ELR (cell line): ENCODE data around the gene TDRD6.

ENCODE experiments used
- DNase-seq: peaks from one replicate; pipeline ENCODE4 v3.0.0-alpha.2; 2015; ENCODE audit warnings: low read depth

TDRD6 gene

DNA sequence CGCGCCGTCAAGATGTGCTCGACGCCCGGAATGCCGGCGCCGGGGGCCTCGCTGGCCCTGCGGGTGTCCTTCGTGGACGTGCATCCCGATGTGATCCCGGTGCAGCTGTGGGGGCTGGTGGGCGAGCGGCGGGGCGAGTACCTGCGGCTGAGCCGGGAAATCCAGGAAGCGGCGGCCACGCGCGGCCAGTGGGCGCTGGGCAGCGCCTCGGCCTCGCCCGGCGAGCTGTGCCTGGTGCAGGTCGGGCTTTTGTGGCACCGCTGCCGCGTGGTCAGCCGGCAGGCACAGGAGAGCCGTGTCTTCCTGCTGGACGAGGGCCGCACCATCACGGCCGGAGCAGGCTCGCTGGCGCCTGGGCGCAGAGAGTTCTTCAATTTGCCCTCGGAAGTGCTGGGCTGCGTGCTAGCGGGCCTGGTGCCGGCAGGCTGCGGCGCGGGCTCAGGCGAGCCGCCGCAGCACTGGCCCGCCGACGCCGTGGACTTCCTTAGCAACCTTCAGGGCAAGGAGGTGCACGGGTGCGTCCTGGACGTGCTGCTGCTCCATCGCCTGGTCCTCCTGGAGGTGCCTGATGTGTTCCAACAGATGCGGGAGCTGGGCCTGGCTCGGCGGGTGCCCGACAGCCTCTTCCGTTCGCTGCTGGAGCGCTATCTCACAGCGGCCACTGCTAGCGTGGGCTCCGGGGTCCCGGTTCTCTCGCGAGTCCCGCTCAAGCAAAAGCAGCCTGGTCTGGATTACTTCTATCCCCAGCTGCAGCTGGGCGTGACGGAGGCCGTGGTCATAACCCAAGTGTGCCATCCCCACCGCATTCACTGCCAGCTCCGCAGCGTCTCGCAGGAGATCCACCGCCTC is 656 bp downstream of the TDRD6 start:
- no peak for DNase-seq

DNA sequence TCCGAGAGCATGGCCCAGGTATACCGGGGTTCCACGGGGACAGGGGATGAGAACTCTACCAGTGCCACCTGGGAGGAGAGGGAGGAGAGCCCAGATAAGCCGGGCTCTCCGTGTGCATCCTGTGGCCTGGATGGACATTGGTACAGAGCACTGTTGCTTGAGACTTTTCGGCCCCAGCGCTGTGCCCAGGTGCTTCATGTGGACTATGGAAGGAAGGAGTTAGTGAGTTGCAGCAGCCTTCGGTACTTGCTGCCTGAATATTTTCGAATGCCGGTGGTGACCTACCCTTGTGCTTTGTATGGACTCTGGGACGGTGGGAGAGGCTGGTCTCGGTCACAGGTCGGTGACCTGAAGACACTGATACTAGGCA is 1.3 kb downstream of the TDRD6 start:
- no peak for DNase-seq

DNA sequence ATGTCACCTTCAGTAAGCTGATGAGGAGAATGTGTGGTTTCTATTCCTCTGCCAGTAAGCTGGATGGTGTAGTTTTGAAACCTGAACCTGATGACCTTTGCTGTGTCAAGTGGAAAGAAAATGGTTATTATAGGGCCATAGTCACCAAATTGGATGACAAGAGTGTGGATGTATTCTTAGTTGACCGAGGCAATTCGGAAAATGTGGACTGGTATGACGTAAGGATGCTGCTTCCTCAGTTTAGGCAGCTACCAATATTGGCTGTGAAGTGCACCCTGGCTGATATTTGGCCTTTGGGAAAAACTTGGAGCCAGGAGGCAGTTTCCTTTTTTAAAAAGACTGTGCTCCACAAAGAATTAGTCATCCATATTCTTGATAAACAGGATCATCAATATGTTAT is 2.0 kb downstream of the TDRD6 start:
- DNase-seq, result no peak

DNA sequence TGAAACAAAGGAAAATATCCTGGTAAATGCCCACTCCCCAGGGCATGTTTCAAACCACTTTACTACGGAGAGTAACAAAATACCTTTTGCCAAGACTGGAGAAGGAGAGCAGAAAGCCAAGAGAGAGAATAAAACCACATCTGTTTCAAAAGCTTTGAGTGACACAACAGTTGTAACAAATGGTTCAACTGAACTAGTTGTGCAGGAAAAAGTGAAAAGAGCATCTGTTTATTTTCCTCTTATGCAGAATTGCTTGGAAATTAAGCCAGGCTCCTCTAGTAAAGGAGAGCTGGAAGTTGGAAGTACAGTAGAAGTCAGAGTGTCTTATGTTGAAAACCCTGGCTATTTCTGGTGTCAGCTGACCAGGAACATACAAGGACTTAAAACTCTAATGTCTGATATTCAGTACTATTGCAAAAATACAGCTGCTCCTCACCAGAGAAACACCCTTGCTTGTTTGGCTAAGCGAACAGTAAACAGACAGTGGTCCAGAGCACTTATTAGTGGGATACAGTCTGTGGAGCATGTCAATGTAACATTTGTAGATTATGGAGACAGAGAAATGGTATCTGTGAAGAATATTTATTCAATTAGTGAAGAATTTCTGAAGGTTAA is 2.6 kb downstream of the TDRD6 start:
- DNase-seq, result no peak

DNA sequence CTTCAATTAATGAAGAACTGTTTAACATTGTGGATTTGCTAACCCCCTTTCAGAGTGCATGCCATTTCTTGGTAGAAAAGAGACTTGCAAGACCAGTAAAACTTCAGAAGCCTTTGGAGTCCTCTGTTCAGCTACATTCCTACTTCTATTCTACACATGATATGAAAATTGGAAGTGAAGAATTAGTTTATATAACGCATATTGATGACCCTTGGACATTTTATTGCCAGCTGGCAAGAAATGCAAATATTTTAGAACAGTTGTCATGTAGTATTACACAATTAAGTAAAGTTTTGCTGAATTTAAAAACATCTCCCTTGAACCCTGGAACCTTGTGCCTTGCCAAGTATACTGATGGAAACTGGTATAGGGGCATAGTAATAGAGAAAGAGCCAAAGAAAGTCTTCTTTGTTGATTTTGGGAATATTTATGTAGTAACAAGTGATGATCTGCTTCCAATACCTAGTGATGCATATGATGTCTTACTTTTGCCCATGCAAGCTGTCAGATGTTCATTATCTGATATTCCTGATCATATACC is 3.3 kb downstream of the TDRD6 start:
- no peak for DNase-seq

DNA sequence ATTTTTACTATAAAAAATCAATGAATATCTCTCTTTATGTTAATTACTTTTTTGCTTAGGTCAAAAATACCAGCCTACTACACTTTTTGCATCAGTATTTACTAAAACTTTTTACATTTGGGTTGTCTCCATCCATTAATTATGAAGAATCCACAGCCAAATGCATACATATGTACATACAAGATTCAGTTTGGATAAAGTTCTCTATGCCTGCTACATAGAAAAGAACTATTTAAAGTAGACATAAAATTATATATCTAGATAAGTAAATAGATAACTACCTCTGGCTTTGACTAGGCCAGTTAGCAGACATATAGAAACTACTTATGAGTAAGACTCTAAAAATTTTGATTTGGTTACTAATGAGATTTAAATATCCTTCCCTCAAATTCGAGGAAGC is 12.3 kb downstream of the TDRD6 start:
- no peak for DNase-seq

DNA sequence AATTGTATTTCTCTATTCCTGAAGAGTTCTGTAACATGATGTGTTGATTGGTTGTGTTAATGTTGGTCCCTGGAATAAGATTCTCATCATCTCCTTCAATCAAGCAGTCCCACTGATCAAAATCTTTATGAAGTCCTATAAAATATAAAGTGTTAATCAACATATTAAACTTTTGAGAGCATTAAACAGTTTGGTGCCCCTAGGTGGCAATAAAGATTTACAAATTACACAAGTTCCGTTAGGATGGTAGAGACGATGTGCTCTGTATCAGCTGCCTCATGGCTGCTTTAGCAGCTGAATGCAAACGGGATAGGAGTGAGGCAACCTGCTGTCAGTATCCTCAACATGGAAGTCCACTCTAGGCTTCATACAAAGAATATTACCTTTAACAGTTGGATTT is 16.9 kb downstream of the TDRD6 start:
- peak; percentile 73 for DNase-seq

DNA sequence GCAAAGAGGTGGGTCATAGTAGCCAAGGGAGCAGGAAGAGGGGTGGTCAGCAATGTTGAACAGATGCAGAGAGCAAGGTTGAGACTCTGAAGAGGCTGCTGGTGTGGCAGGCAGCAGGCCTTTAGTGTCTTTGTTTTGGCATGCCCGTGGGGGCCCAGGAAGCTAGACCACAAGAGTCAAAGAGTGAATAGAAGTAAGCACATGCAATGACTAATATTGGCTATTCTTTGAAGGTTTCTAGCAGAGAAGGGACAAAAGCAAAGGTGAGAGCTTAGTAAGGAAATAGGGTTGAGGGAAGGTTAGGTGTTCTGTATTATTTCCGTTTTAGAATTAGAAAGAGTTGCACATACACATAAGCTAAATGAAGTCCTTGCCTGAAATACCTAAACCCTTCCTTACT is 18.8 kb downstream of the TDRD6 start:
- DNase-seq, result no peak

DNA sequence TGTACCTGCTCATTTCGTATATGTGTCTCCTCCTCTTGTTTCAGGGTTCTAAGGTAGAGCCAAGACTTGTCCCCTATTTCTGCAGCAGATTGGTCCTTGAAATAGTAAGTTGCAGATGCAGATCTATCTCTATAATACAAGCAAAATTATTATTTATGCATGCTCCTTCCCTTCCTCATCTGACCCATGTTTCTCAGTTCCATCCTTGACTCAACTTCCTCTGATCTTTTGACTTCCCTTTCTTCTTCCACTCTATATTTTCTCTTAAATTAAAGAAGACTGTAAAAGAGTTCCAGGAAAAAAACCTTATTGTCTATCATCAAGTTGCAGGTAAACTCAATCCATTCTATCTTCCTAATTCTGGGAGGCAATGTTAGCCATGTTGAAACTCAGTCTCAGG is 23.8 kb downstream of the TDRD6 start:
- no peak for DNase-seq

DNA sequence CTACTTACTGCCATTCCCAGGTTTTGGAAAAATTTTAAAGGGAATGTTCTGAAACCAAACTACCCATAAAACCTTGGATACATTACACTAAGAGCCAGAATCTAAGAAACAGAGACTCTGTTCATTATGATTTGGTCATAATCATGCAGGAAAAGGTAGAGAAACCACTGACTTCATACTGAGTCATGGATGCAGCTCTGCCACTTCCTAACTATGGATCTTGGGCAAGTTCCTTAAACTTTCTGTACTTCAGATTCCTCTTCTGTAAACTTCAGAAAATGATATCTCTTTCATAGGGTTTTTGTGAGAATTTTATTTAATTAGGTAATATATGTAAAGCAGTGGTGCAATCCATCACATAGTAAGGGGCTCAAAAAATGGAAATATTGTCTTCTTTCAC is 27.5 kb downstream of the TDRD6 start:
- peak; percentile 79 for DNase-seq

DNA sequence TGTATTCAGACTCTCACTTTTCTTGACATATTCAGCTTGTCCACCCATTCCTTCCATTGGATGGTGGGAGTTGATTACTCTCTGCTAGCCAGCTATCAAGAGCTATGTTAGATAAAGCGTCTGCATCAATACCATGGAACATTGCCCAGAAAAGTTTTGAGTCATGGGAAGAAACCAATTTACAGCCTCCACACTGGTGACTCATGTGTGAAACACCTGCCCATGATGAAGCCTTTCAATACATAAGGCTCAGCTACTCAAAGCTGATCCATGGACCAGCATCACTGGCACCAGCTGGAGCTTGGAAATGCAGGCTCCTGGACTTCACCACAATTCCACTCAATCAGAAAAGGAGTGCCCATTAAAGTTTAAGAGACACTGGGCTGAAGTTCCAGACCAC is 31.4 kb downstream of the TDRD6 start:
- DNase-seq, result peak; percentile 95

DNA sequence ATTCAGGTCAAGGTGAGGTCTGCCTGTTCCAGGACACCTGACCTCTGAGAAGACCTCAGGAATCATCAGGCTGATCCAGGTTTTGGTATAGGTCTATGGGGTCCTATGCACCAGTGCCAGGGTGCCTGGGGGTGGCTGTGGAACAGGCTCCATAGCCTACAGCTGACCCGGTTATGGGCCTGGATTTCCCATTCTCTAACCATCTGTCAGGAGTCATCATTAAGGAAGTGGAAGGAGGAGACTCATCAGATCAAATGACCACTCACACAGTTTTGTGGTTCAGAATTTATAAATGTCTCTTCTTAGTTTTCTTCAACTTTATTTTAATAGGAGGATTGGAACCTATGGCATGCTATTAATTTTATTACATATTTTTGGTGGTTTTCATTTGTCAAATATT is 32.7 kb downstream of the TDRD6 start:
- no peak for DNase-seq

DNA sequence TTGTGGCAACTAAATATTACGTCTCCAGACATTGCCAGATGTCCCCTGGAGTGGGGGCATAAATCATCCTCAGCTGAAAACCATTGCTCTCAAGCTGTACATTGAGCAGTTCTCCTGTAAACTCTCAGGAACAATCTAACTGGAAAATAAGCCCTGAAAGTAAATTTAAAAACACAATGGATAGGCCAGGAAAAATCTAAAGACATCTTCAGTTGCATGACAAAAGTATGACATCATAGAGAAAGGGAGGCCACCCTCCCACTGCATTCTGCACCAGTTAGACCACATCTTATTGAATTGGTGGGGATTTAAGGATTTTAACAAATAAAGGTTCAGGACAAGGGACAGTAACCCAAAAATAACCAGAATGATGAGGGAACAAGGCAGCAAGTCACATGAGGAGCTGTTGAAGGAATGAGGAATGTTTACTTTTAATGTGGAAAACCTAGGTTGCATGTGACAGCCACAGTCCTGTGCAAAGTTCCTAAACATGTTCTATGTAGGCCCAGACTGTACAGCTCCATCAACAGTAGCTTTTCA is 42.2 kb downstream of the TDRD6 start:
- no peak for DNase-seq

DNA sequence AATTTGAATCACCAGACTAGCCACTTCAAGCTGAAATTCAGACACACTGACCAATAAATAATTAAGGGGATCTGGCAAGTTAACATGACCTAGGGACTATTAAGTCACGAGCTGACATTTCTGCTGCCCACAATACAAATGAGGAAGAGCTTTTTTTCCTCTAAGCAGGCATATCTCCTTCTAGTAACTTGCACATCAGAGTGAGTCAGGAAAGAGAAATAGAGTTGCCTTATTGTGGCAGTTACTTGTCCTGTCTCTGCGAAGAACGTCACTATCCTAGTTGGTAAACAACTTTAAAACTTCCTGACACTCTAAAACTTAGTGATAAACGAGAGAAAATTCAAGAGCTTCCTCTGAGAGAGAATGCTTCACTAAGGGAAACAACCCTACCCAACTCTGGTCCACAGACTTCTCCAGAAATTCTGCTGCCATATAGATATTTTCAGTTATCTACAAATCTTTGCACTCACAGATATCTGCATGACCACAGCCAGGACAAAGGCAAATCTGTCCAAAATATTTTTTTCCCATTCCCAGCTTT is 43.3 kb downstream of the TDRD6 start:
- no peak for DNase-seq

DNA sequence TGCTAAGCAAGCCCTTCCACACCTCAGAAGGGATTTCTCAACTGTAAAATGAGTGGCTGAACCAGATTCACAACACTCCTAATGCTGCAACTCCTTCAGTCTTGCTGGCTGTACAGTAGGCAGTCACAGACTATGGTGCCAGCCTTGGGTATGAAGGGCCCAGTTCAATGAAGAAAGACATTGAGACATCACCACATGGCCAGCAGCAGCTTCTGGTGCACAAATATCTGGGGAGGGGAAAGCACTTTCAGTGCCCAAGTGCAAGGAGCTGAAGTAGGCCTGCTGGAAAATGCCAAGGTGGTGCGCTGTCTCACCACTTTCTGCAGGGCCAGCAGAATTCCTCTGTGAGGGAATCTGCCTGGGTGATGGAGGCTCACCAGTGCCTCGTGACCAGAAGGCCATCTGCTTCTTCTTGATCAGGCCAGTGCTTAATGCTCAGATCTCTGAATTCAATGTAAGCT is 45.7 kb downstream of the TDRD6 start:
- DNase-seq, result no peak

DNA sequence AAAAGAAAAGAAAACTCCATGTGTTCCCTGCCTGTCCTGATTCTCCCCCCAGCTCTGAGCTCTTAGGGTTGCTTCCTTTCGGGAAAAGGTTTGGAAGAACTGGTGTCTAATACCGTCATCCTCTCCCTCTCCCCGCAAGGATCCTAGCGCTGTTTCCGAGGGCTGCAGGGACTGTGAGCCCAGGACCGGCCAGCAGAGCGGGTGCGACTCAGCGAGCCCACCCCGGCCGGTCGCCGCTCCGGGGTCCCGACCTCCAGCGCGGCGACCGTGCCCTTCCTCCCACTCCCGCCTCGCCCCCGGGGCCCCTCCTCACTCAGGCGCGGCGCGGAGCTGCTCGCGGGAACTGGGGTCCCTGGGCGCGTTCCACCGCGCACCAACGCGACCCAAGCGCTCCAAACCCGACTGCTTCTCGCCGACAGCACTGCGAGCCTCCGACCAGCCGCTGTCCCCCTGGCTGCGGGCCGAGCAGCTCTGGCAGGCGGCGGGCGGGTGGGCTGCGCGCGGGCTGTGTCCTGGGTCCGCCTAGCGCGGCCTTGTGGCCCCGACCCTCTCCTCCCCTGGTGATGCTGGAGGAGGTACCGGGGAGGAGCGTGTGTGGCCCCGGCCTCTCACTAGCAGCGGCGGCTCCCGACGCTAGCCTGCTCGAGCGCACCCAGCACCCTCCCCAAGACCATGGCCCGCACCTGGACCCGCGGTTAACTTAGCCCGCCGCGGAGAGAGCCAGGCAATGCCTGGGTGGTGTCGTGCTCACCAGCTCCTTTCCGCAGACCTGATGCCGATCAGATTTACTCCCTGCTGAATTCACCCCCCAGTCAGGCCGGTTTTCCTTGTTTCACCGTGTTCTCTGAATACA is 47.4 kb downstream of the TDRD6 start, which contains the start of gene PLA2G7:
Gene PLA2G7 (minus strand): TSS at position 509 of the 853 bp plus-strand sequence. CDS start 12,484 bp downstream, outside the sequence.
- peak; percentile 51 for DNase-seq

DNA sequence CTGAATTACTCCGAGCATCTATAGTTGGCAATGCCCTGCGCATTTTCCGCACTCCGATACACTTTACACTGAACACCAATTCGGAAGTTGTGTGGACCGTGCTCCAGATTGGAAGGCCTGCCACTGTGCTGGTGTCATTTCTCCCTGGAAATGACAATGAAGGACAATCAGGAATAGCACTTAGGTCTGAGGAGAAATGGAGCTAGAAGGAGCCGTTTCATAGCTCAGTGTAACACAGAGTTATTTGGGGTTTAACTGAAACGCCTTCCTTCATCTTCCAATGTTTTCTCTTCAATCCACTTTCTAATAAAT is 48.0 kb downstream of the TDRD6 start:
- no peak for DNase-seq

DNA sequence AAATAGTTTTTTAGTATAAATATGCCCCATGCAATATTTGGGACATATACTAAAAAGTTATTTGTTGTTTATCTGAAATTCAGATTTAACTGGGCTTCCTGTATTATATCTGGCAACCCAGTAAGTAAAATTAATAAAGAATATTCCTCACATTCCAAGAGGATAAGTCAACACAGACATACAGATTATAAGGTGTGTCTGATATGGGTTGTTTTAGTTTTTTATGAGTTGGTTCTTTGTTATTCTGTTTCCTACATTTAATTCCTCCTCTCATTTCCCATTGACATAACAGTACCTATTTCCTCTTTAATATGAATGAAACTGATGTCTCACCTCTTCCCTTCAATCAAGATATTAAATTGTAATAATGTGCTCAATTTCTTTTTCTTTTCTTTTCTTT is 49.2 kb downstream of the TDRD6 start:
- DNase-seq, result peak; percentile 17

DNA sequence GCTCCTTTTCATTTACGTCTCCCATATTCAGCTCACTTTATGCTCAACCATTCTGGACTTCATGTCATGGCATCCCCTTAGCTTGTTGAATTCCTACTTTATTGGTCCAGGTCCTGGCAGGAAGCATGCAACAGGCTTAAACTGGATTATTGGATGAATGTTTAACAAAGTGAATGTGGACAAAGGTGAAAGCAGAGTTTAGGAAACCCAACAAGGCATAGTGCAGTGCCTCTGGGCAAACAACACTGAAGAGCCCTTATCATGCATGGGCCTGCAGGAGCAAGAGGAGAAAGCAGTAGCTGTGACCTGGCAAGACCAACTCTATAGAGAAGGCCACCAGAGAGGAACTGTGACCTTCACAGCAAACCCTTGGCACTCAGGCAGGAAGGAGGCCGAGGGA is 53.8 kb downstream of the TDRD6 start:
- DNase-seq, result no peak

DNA sequence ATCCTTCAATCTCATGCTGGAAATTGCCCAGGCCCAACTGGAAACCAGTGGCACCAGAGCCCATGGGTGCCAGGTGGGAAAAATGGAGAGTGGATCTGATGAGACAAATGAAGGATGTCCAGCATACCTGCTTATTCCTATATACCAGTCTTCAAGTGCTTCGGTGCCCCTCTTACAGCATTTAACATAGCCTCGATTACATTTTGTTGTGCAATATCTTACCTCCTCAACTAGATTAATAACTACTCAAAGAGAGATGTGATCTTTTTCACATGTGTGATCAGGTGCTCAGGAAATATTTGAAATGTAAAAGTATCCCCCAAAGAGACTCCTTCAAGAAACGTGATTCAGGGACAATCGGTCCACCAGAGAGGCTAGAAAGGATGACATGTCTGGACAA is 54.2 kb downstream of the TDRD6 start:
- DNase-seq, result no peak

DNA sequence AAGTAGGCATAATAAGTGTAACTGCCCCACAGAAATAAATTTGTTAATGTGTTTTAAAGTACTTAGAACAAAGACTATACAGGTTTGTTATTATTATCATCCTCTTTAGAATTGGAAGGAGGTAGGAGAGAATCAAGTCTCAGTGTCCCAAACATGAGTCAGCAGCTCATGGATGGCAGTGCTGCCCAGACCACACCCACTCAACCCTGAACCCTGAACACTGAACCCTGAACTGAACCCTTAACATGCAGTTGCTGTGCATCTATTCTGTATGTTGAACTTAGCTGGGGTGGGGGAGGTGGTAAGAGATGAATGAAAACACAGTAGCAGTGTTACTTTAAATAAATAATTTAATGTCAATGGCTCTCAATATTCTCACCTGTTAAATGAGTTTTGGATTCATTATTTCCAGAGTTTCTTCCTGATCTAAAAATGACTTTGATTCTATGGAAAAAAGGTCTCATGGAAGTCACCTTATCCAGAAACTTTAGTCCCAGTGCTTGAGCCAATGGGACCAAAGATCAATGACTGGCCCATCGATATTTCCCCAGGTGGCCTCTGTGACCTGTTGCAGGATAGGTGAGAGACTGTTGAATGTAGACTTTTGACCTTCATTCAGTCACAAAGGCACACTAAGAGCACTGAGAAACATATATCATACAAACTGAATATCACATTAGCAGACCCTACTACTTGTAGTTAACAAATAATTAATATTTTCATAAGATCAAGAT is 55.9 kb downstream of the TDRD6 start:
- no peak for DNase-seq
